SU-DHL-6 (cell line): ENCODE results near the gene DDIAS.

ENCODE experiments used
- H2AFZ ChIP-seq: fragments of 200-600 bp; sonication (generic); 2 replicates; pipeline ENCODE4 v1.6.1; 2014; ENCODE audit warnings: low read depth, mild to moderate bottlenecking, moderate library complexity, mixed read lengths, antibody characterized with exemption, low read length; ENCODE audit not compliant: severe bottlenecking
- H3F3A ChIP-seq: fragments of 200-600 bp; shearing (Covaris generic); 2 replicates; pipeline ENCODE4 v1.6.0; 2016; ENCODE audit warnings: antibody characterized with exemption, mild to moderate bottlenecking; ENCODE audit not compliant: insufficient read depth
- H3K27ac ChIP-seq: fragments of 200-600 bp; sonication (generic); 2 replicates; pipeline ENCODE4 v1.5.1; 2016; ENCODE audit warnings: low read depth, mild to moderate bottlenecking, low read length, moderate library complexity, mixed read lengths
- H3K27me3 ChIP-seq: fragments of 200-600 bp; sonication (generic), shearing (Covaris generic); 2 replicates; pipeline ENCODE4 v1.6.0; 2014; ENCODE audit warnings: mild to moderate bottlenecking, low read length
- H3K36me3 ChIP-seq: fragments of 200-600 bp; sonication (generic); 2 replicates; pipeline ENCODE4 v1.6.1; 2014; ENCODE audit warnings: mild to moderate bottlenecking, low read length, mixed read lengths
- H3K4me2 ChIP-seq: fragments of 300-600, 200-600 bp; shearing (Covaris generic), sonication (generic); 2 replicates; pipeline ENCODE4 v1.6.0; 2014; ENCODE audit warnings: low read length, low read depth, mild to moderate bottlenecking; ENCODE audit not compliant: poor library complexity, severe bottlenecking
- H3K4me3 ChIP-seq: fragments of 200-600 bp; sonication (generic); 2 replicates; pipeline ENCODE4 v1.5.1; 2014; ENCODE audit warnings: antibody characterized with exemption, low read length, mild to moderate bottlenecking, mixed read lengths; ENCODE audit not compliant: insufficient read depth, poor library complexity, severe bottlenecking
- H3K79me2 ChIP-seq: fragments of 200-600 bp; sonication (generic); 2 replicates; pipeline ENCODE4 v1.6.1; 2014; ENCODE audit warnings: mild to moderate bottlenecking, low read length, moderate library complexity; ENCODE audit not compliant: insufficient read depth
- H3K9ac ChIP-seq: fragments of 200-600 bp; sonication (generic); 2 replicates; pipeline ENCODE4 v1.7.0; 2014; ENCODE audit warnings: mild to moderate bottlenecking, low read length
- H3K9me2 ChIP-seq: fragments of 200-600 bp; sonication (generic); replicated peaks from 2 replicates; pipeline ENCODE4 v1.6.1; 2014; ENCODE audit warnings: low read length; ENCODE audit not compliant: insufficient read depth
- H3K9me3 ChIP-seq: fragments of 200-600 bp; sonication (generic); 2 replicates; pipeline ENCODE4 v1.6.1; 2014; ENCODE audit warnings: low read length, mixed read lengths; ENCODE audit not compliant: insufficient read depth
- H4K20me1 ChIP-seq: fragments of 200-600 bp; sonication (generic); 2 replicates; pipeline ENCODE4 v1.6.1; 2014; ENCODE audit warnings: low read depth, mild to moderate bottlenecking, antibody characterized with exemption, low read length, moderate library complexity, mixed read lengths
- CTCF ChIP-seq: fragments of 200-600 bp; sonication (generic); IDR thresholded peaks from one replicate; pipeline ENCODE4 v1.5.1; 2017; ENCODE audit warnings: antibody characterized with exemption, mild to moderate bottlenecking, low read length, moderate library complexity; ENCODE audit not compliant: insufficient read depth, poor library complexity, severe bottlenecking
- EZH2phosphoT487 ChIP-seq: fragments of 200-600 bp; sonication (generic), shearing (Covaris generic); conservative IDR thresholded peaks from 2 replicates; pipeline ENCODE4 v1.6.1; 2018; ENCODE audit warnings: mild to moderate bottlenecking, antibody characterized with exemption, low read length, moderate library complexity, mixed read lengths

The DDIAS gene

GRCh38 chr11:82883853-82884252 is 17.7 kb upstream of the DDIAS start:
- TF ChIP-seq CTCF (no peak), EZH2phosphoT487 (no peak)
- Histone ChIP-seq H3K4me3 (no peak overlapping the region), H3K9me2 (no peaks in the 10 kb centered on the region), H3K79me2 (no peaks in the 10 kb centered on the region), H3K4me2 (no peak overlapping the region), H2AFZ (no peak overlapping the region), H3F3A (no peaks in the 10 kb centered on the region), H3K27ac (no peak overlapping the region), H3K9me3 (no peaks in the 10 kb centered on the region), H3K27me3 (no peaks in the 10 kb centered on the region), H4K20me1 (no peaks in the 10 kb centered on the region), H3K36me3 (no peaks in the 10 kb centered on the region), H3K9ac (no peak overlapping the region)

GRCh38 chr11:82889133-82890001 is 12.2 kb upstream of the DDIAS start:
- H2AFZ ChIP-seq = no peak overlapping the region
- TF ChIP-seq EZH2phosphoT487 (no peak), CTCF (no peak)
- H3K4me3 ChIP-seq = no peak overlapping the region
- no peaks in the 10 kb centered on the region for H3F3A ChIP-seq
- H3K9me3 ChIP-seq = no peaks in the 10 kb centered on the region
- no peaks in the 10 kb centered on the region for H4K20me1 ChIP-seq
- no peak overlapping the region for H3K9ac ChIP-seq
- no peaks in the 10 kb centered on the region for H3K36me3 ChIP-seq
- H3K4me2 ChIP-seq = no peak overlapping the region
- no peaks in the 10 kb centered on the region for H3K9me2 ChIP-seq
- no peak overlapping the region for H3K27ac ChIP-seq
- no peaks in the 10 kb centered on the region; the same call in 1 of the 2 replicates for H3K79me2 ChIP-seq
- H3K27me3 ChIP-seq = no peaks in the 10 kb centered on the region

- Histone ChIP-seq H3K9ac (no peak overlapping the region), H3K9me3 (no peaks in the 10 kb centered on the region), H3K79me2 (no peaks in the 10 kb centered on the region; the same call in 1 of the 2 replicates), H3K9me2 (no peaks in the 10 kb centered on the region), H3K4me2 (no peak overlapping the region), H3K36me3 (no peaks in the 10 kb centered on the region), H3K27me3 (no peaks in the 10 kb centered on the region), H4K20me1 (no peaks in the 10 kb centered on the region), H3K4me3 (no peak overlapping the region), H3F3A (no peaks in the 10 kb centered on the region), H3K27ac (no peak overlapping the region), H2AFZ (no peak overlapping the region)
- TF ChIP-seq CTCF (no peak), EZH2phosphoT487 (no peak)
Measured at GRCh38 chr11:82890002-82890341, 11.6 kb upstream of the DDIAS start.
